ENCODE results near the gene PGA3.
"Not testable (repeated sequence)": the region's sequence is repeated elsewhere in the genome, so short reads cannot be mapped to it uniquely, and the experiment has no call there.

DNA sequence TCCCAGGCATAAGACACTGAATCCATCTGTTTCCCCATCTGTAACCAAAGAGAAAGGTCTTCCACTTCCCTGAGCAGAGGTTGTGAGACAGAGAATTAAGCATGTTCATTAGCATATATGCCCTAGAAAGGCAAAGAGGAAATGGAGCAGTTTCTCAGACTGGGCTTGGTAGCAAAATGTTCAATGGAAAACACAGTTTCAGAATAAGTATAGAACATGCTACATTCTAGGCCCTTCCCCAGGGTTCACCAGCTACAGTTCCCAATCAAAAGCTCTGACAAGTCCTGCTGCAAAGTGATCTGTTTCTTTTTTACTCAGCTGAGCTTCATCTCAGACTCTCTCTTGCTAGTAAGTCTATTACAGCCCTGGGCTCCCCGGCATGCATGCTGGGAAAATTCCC lies 49.0 kb downstream of the PGA3 start:
- TF ChIP-seq ZNF274 (IDR thresholded peaks at IDR 0.05; ENCODE audit: low read depth, low read length); YY1 (IDR thresholded peaks at IDR 0.05; ENCODE audit: insufficient read depth, insufficient read length): not testable (repeated sequence)

All from NT2/D1 (cell line).